Upper lobe of right lung (tissue), 1 donor: ENCODE measurements around the gene SYNJ2. TPM values are rescaled to one million over a fixed set of nuclear protein-coding genes. Genes with fewer than 3 reads are reported as not detected.

Experiments
- ATAC-seq: fragments of 200-7000 bp; cut with Tn5 transposase; one replicate; pipeline ENCODE4 v1.9.1; 2020; ENCODE audit warnings: mild to moderate bottlenecking, moderate library complexity
- DNase-seq: peaks from one replicate; pipeline ENCODE4 v3.0.0-alpha.2; 2020
- H3K27ac ChIP-seq: fragments of 200-600 bp; one replicate; pipeline ENCODE4 v1.8.0; 2022
- H3K27me3 ChIP-seq: fragments of 200-600 bp; one replicate; pipeline ENCODE4 v1.8.0; 2022; ENCODE audit warnings: mild to moderate bottlenecking
- H3K36me3 ChIP-seq: fragments of 200-600 bp; one replicate; pipeline ENCODE4 v1.8.0; 2022
- H3K4me1 ChIP-seq: fragments of 200-600 bp; one replicate; pipeline ENCODE4 v1.8.0; 2022
- H3K4me3 ChIP-seq: fragments of 200-600 bp; one replicate; pipeline ENCODE4 v1.8.0; 2022; ENCODE audit warnings: mild to moderate bottlenecking
- H3K9me3 ChIP-seq: fragments of 200-600 bp; one replicate; pipeline ENCODE4 v1.8.0; 2022
- intact Hi-C: fragments of 100-400 bp; cut with DNase I; formaldehyde crosslinking; loops from one replicate; pipeline ENCODE4 v1.11.0; 2022
- total RNA-seq: library from RNA; stranded (reverse); fragmentation: NEBNext Ultra II Directional; extraction: Animal tissue kit (Norgen Biotek cat#: 25700); gene quantifications from one replicate; pipeline ENCODE4 v1.2.1, GENCODE V29; 2021
- TF ChIP-seq, protein P1 (sequence below): fragments of 200-600 bp; IDR thresholded peaks from one replicate; pipeline ENCODE4 v1.8.0; 2022; ENCODE audit warnings: antibody characterized with exemption
- donor health status: DM: no; HTN: yes; CAD: no; lungs with severe emphysema.

Gene SYNJ2
- total RNA-seq, 1 donor from 2014 or later, result 7.2 TPM

GRCh38 chr6:158122048-158122447, 140.4 kb downstream of the SYNJ2 start:
- H3K27me3 ChIP-seq, result no peaks in the 10 kb centered on the region
- TF ChIP-seq, protein P1, sequence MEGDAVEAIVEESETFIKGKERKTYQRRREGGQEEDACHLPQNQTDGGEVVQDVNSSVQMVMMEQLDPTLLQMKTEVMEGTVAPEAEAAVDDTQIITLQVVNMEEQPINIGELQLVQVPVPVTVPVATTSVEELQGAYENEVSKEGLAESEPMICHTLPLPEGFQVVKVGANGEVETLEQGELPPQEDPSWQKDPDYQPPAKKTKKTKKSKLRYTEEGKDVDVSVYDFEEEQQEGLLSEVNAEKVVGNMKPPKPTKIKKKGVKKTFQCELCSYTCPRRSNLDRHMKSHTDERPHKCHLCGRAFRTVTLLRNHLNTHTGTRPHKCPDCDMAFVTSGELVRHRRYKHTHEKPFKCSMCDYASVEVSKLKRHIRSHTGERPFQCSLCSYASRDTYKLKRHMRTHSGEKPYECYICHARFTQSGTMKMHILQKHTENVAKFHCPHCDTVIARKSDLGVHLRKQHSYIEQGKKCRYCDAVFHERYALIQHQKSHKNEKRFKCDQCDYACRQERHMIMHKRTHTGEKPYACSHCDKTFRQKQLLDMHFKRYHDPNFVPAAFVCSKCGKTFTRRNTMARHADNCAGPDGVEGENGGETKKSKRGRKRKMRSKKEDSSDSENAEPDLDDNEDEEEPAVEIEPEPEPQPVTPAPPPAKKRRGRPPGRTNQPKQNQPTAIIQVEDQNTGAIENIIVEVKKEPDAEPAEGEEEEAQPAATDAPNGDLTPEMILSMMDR, result no peak
- no peak overlapping the region for H3K4me3 ChIP-seq
- DNase-seq (no peak), ATAC-seq (no peak)
- intact Hi-C loops, result no loop called here
- H3K4me1 ChIP-seq, result no peaks in the 10 kb centered on the region
- no peaks in the 10 kb centered on the region for H3K9me3 ChIP-seq
- H3K36me3 ChIP-seq, result peaks cover 28% of the 10 kb centered on the region
- H3K27ac ChIP-seq, result no peak overlapping the region

- no peaks in the 10 kb centered on the region for H3K9me3 ChIP-seq
- H3K27ac ChIP-seq, result no peak overlapping the region
- intact Hi-C loops, result no loop called here
- no peak overlapping the region for H3K4me3 ChIP-seq
- no peaks in the 10 kb centered on the region for H3K27me3 ChIP-seq
- peaks cover 13% of the 10 kb centered on the region for H3K36me3 ChIP-seq
- H3K4me1 ChIP-seq, result no peaks in the 10 kb centered on the region
- ATAC-seq, result no peak
- DNase-seq, result no peak
- TF ChIP-seq, protein P1, result no peak
Measured at GRCh38 chr6:158124288-158124687, 142.6 kb downstream of the SYNJ2 start.

DNA sequence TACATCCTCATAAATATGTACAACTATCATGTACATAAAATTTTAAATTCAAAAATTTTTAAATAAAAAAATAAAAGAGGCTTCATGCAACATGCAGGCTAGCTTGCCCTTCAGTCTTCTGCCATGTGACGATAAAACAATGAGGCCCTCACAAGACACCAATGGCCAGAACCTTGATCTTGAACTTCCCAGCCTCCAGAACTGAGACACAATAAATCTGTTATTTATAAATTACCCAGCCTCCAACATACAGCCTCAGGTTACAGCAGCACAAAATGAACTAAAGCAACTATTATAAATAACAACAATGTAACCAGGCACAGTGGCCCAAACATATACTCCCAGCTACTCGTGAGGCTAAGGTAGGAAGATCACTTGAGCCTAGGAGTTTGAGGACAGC, 143.6 kb downstream of the SYNJ2 start:
- Histone ChIP-seq H3K4me3 (no peak overlapping the region), H3K9me3 (no peaks in the 10 kb centered on the region), H3K36me3 (peaks cover 7% of the 10 kb centered on the region), H3K27me3 (no peaks in the 10 kb centered on the region), H3K27ac (no peak overlapping the region), H3K4me1 (no peaks in the 10 kb centered on the region)
- ATAC-seq (no peak), DNase-seq (no peak)
- intact Hi-C loops, result no loop called here
- TF ChIP-seq, protein P1, result no peak

GRCh38 chr6:158131926-158132325, 150.3 kb downstream of the SYNJ2 start:
- no peaks in the 10 kb centered on the region for H3K4me1 ChIP-seq
- no peak overlapping the region for H3K27ac ChIP-seq
- no peak overlapping the region for H3K4me3 ChIP-seq
- TF ChIP-seq, protein P1, result peak; percentile 21
- DNase-seq (no peak), ATAC-seq (no peak)
- no peaks in the 10 kb centered on the region for H3K27me3 ChIP-seq
- intact Hi-C loops, result no loop called here
- H3K9me3 ChIP-seq, result no peaks in the 10 kb centered on the region
- H3K36me3 ChIP-seq, result no peaks in the 10 kb centered on the region

DNA sequence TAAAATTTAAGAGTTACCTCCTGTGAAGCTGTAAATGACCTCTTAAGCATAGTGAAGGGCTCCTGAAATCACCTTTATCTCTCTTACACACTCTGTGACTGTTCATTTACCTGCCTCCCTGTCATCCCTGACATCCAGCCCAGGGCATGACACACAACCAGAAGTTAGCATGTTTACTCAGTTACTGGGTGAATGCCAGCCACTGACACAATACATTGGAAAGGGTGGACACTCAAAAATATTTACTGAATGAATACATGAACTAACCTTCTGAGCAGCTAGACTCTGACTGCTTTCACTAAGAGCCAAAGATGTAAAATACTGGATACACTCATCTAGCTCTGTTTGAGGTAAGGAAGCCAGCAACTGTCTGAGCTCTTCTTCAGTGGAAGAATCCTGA, 161.1 kb downstream of the SYNJ2 start:
- H3K4me3 ChIP-seq, result no peak overlapping the region
- intact Hi-C loops, result no loop called here
- H3K36me3 ChIP-seq, result peaks cover 22% of the 10 kb centered on the region
- H3K27ac ChIP-seq, result no peak overlapping the region
- TF ChIP-seq, protein P1, result no peak
- H3K9me3 ChIP-seq, result no peaks in the 10 kb centered on the region
- DNase-seq (no peak), ATAC-seq (peak; percentile 62)
- no peaks in the 10 kb centered on the region for H3K27me3 ChIP-seq
- no peaks in the 10 kb centered on the region for H3K4me1 ChIP-seq

- H3K27me3 ChIP-seq, result no peaks in the 10 kb centered on the region
- no peak overlapping the region for H3K27ac ChIP-seq
- H3K36me3 ChIP-seq, result peaks cover 23% of the 10 kb centered on the region
- ATAC-seq (peak; percentile 29), DNase-seq (no peak)
- no peak overlapping the region for H3K4me3 ChIP-seq
- TF ChIP-seq, protein P1, result no peak
- no peaks in the 10 kb centered on the region for H3K4me1 ChIP-seq
- intact Hi-C loops, result no loop called here
- H3K9me3 ChIP-seq, result no peaks in the 10 kb centered on the region
Measured at GRCh38 chr6:158143700-158144099, 162.0 kb downstream of the SYNJ2 start.
